ENCODE results near the gene IPO11.

DNA sequence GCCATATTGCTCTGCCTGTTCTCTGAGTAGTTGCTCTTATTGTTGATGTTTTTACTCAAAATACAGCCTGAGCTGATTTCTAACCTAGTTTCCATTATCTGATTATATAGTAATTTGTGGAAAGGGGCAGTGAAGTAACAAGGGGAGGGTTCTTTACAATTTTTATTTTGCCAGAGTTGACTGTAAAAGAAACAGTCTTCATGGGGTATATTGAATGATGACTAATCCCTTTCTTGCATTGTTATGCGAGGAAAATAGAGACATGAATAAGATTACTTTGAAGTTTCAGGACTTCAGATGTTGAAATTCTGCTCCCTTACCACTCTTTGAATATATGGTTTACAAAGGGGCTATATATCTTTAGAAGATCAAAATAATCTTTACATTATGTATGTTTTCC lies 156.9 kb downstream of the IPO11 start:
- TF ChIP-seq, protein P1, sequence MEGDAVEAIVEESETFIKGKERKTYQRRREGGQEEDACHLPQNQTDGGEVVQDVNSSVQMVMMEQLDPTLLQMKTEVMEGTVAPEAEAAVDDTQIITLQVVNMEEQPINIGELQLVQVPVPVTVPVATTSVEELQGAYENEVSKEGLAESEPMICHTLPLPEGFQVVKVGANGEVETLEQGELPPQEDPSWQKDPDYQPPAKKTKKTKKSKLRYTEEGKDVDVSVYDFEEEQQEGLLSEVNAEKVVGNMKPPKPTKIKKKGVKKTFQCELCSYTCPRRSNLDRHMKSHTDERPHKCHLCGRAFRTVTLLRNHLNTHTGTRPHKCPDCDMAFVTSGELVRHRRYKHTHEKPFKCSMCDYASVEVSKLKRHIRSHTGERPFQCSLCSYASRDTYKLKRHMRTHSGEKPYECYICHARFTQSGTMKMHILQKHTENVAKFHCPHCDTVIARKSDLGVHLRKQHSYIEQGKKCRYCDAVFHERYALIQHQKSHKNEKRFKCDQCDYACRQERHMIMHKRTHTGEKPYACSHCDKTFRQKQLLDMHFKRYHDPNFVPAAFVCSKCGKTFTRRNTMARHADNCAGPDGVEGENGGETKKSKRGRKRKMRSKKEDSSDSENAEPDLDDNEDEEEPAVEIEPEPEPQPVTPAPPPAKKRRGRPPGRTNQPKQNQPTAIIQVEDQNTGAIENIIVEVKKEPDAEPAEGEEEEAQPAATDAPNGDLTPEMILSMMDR (IDR thresholded peaks at IDR 0.05) = no peak
- TF ChIP-seq POLR2A (IDR thresholded peaks at IDR 0.05) = no peak
